Bronchial epithelial cell (primary cell): Measurements from ENCODE around the gene REEP3. TPM values are rescaled to one million over a fixed set of nuclear protein-coding genes. Genes with fewer than 3 reads are reported as not detected.

Experiments used
- DNase-seq: peaks from one replicate; pipeline ENCODE4 v3.0.0-alpha.2; 2010; ENCODE audit warnings: low read depth
- FAIRE-seq: peaks from 2 replicates; lab custom pipeline; 2011; peaks lifted over from hg19 to GRCh38; lab: Jason Lieb, UNC
- H3K27me3 ChIP-seq: 2 replicates; pipeline ENCODE4 v1.5.1; 2011; ENCODE audit warnings: low read length; ENCODE audit not compliant: control insufficient read depth, insufficient read depth
- H3K36me3 ChIP-seq: 2 replicates; pipeline ENCODE4 v1.5.1; 2011; ENCODE audit warnings: low read length; ENCODE audit not compliant: control insufficient read depth, insufficient read depth
- H3K4me3 ChIP-seq: 2 replicates; pipeline ENCODE4 v1.5.1; 2011; ENCODE audit warnings: mild to moderate bottlenecking, low read depth, low read length, control low read depth
- total RNA-seq: library from RNA; depleted of rRNA; stranded (reverse); fragments of >200 nt; gene quantifications from 2 replicates; pipeline ENCODE4 v1.2.1, GENCODE V29; 2014
- TF ChIP-seq, protein P1 (sequence below): IDR thresholded peaks from 2 replicates; pipeline ENCODE4 v1.5.1; 2011; ENCODE audit warnings: mild to moderate bottlenecking, moderate library complexity, low read length, control low read depth, inconsistent platforms; ENCODE audit not compliant: insufficient read depth, severe bottlenecking

Gene REEP3
- total RNA-seq, 1 donor from 2014 or later: 52.1 TPM

- Histone ChIP-seq H3K27me3 (no peaks in the 10 kb centered on the region), H3K4me3 (no peak overlapping the region), H3K36me3 (no peaks in the 10 kb centered on the region)
- TF ChIP-seq, protein P1, sequence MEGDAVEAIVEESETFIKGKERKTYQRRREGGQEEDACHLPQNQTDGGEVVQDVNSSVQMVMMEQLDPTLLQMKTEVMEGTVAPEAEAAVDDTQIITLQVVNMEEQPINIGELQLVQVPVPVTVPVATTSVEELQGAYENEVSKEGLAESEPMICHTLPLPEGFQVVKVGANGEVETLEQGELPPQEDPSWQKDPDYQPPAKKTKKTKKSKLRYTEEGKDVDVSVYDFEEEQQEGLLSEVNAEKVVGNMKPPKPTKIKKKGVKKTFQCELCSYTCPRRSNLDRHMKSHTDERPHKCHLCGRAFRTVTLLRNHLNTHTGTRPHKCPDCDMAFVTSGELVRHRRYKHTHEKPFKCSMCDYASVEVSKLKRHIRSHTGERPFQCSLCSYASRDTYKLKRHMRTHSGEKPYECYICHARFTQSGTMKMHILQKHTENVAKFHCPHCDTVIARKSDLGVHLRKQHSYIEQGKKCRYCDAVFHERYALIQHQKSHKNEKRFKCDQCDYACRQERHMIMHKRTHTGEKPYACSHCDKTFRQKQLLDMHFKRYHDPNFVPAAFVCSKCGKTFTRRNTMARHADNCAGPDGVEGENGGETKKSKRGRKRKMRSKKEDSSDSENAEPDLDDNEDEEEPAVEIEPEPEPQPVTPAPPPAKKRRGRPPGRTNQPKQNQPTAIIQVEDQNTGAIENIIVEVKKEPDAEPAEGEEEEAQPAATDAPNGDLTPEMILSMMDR: no peak
- FAIRE-seq (no peak), DNase-seq (no peak)
Observed at GRCh38 chr10:63522995-63523394, 1.8 kb downstream of the REEP3 start.

- no peak for FAIRE-seq
Observed at GRCh38 chr10:63525021-63525420, 3.8 kb downstream of the REEP3 start.

DNA sequence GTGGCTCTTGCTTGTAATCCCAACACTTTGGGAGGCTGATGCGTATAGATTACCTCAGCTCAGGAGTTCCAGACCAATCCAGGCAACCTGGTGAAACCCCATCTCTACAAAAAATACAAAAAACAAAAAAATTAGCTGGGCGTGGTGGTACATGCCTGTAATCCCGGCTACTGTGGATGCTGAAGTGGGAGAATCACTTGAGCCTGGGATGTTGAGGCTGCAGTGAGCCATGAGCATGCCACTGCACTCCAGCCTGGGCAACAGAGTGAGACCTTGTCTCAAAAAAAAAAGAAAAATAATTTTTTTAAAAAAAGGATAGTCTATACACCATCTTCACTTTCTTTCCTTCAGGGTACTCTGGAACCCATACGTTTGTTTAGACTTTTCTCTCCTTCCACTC, 6.2 kb downstream of the REEP3 start:
- no peak for DNase-seq
- Histone ChIP-seq H3K4me3 (no peak overlapping the region), H3K27me3 (no peaks in the 10 kb centered on the region), H3K36me3 (peaks cover 1% of the 10 kb centered on the region)
- TF ChIP-seq, protein P1: no peak
- FAIRE-seq: no peak

More at GRCh38 chr10:63525021-63525420, 3.8 kb downstream of the REEP3 start:
- H3K4me3 ChIP-seq: no peak overlapping the region
- TF ChIP-seq, protein P1: no peak
- H3K36me3 ChIP-seq: peaks cover 1% of the 10 kb centered on the region
- H3K27me3 ChIP-seq: no peaks in the 10 kb centered on the region
- DNase-seq: no peak

- Histone ChIP-seq H3K36me3 (peaks cover 1% of the 10 kb centered on the region), H3K4me3 (no peak overlapping the region), H3K27me3 (no peaks in the 10 kb centered on the region)
- no peak for DNase-seq
- TF ChIP-seq, protein P1: no peak
- no peak for FAIRE-seq
Observed at GRCh38 chr10:63528084-63528744, 7.0 kb downstream of the REEP3 start.

DNA sequence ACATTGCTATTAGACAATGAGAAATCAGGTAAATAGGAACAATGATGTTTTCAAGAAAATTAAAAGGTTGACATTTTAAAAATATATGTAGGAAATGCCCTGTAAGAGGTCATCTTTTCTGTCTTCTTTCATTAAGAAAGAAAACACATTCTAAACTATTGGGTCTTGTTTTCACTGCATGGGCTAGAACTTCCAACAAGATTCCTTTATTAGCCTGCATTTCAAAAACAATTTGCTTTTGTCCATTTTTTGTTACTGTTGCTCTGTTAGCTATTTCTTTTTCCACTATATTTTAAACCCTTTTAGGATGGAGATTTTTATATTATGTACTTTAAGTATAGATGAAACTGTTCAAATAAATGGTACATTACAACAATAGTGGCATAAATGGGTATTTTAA, 9.2 kb downstream of the REEP3 start:
- no peaks in the 10 kb centered on the region for H3K27me3 ChIP-seq
- FAIRE-seq (no peak), DNase-seq (no peak)
- TF ChIP-seq, protein P1: no peak
- H3K4me3 ChIP-seq: no peak overlapping the region
- H3K36me3 ChIP-seq: peaks cover 1% of the 10 kb centered on the region

DNA sequence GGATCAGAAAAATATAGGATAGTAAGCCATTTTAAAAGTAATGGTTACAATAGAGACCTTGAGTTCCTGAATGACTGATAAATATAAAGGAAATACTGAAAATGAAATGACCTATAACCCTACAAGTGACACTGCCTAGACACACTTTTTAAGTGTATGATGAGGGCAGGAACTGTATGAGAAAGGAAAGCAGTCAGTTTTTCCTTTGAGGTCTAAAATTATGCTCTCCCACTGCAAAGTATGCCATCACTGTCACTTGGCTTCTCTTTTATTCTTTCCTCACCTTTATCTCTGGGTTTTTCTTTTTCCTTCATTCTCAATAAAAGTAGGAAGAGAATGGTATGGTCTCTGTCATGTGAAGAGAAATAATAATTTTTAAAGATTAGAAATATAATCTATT, 13.5 kb downstream of the REEP3 start:
- Histone ChIP-seq H3K36me3 (peaks cover 1% of the 10 kb centered on the region), H3K27me3 (no peaks in the 10 kb centered on the region), H3K4me3 (no peak overlapping the region)
- DNase-seq: no peak
- FAIRE-seq: no peak
- TF ChIP-seq, protein P1: no peak
